Right lobe of liver (tissue), 4 donors: ENCODE data around the gene RMND1.

ENCODE experiments used
- CTCF ChIP-seq, 4 donors: fragments of 200-600 bp in 3 of 4; fragments of 450-650 bp in 1 of 4; IDR thresholded peaks; one replicate each; pipeline versions ENCODE4 v1.5.1 to v1.8.0; 2016 to 2022; ENCODE audit warnings: antibody characterized with exemption in 4 of 4, mild to moderate bottlenecking in 2 of 4
- POLR2A ChIP-seq: fragments of 450-650 bp; IDR thresholded peaks from one replicate; pipeline ENCODE4 v1.6.1; 2017; ENCODE audit warnings: antibody characterized with exemption, mild to moderate bottlenecking
- donor health status: DM: no; HTN: no; CAD: no.
- donor health status: DM: no; HTN: no; CAD: no.
- donor health status: DM: no; HTN: yes; CAD: no.

DNA sequence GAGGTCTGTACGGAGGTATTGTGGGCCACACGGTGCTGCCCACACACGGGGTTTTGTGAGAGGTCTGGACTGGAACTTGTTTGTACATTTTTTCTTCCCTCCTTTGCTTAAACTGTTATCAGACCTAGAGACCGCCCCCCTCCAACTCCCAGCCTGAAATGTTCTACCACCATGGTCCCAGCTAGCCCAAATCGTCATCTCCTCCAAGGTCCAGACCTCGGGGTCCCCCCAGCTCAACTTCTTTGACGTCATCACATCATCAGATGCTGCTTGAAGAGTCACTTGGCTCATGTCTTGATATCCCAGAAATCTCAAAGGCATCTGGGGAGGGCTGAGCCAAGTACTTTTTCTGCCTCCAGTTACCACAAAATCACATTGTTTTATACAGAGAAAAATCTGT lies 39.1 kb upstream of the RMND1 start:
- TF ChIP-seq CTCF (IDR thresholded peaks at IDR 0.05) (no peak), POLR2A (no peak)
